GM21619 (cell line): Measurements from ENCODE around the gene GNE.
A peak's percentile ranks its signal among the peaks of the same experiment; 100 is the strongest.

ENCODE experiments used
- ATAC-seq: cut with Tn5 transposase; IDR thresholded peaks from one replicate; pipeline ENCODE4 v1.9.1; 2021; ENCODE audit not compliant: unreplicated experiment

Gene GNE

DNA sequence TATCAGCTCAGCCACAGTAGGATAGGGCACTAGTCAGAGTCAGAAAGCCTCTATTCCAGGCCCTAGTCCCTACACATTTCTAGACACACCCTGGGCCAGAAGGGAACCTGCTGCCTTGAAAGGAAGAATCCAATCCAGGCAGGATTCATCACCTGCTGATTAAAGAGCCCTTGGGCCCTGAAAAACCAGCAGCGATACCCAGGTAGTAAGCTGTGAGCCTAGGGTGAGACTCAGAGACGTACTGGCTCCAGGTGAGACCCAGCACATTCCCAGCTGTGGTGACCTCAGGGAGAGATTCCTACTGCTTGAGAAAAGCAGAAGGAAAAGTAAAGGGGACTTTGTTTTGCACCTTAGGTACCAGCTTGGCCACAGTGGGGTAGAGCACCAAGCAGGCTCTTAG is 84.4 kb downstream of the GNE start:
- no peak for ATAC-seq

DNA sequence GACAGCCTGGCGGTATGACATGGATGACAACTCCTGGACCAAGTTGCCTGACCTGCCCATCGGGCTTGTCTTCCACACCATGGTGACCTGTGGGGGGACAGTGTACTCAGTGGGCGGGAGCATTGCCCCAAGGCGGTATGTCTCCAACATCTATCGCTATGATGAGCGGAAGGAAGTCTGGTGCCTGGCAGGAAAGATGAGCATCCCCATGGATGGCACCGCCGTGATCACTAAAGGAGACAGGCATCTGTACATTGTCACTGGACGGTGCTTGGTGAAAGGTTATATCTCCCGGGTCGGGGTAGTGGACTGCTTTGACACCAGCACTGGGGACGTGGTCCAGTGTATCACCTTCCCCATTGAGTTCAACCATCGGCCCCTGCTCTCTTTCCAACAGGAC is 87.7 kb downstream of the GNE start:
- ATAC-seq, result no peak

DNA sequence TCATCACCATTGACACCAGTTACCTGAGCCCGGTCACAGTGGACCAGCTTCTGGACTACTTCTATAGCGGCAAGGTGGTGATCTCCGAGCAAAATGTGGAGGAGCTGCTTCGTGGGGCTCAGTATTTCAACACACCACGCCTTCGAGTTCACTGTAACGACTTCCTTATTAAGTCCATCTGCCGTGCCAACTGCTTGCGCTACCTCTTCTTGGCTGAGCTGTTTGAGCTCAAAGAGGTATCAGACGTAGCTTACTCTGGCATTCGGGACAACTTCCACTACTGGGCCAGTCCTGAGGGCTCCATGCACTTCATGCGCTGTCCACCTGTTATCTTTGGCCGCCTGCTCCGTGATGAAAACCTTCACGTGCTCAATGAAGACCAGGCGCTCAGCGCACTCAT is 88.5 kb downstream of the GNE start:
- no peak for ATAC-seq

DNA sequence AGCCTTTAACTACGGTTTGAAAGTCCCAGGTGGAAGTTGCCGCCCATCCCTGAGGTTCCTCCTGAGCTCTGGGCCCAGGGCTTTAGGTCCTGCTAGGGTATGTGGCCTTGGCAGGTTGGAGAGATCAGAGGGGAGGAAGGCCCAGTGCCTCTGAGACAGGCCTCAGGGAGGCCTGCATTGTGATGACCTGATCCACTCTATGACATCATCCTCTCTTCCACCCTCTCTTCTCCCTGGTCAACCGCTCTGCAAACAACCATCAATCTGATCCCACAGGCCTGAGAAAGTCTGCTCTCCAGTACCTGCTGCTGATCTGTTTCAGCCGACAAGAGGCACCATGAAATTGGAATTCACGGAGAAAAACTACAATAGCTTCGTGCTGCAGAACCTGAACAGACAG is 89.1 kb downstream of the GNE start, which contains the start of gene CCIN:
TSS of gene CCIN (plus strand) at position 223 of the 400 bp plus-strand sequence. CDS start at position 338, 115 bp downstream.
- no peak for ATAC-seq

DNA sequence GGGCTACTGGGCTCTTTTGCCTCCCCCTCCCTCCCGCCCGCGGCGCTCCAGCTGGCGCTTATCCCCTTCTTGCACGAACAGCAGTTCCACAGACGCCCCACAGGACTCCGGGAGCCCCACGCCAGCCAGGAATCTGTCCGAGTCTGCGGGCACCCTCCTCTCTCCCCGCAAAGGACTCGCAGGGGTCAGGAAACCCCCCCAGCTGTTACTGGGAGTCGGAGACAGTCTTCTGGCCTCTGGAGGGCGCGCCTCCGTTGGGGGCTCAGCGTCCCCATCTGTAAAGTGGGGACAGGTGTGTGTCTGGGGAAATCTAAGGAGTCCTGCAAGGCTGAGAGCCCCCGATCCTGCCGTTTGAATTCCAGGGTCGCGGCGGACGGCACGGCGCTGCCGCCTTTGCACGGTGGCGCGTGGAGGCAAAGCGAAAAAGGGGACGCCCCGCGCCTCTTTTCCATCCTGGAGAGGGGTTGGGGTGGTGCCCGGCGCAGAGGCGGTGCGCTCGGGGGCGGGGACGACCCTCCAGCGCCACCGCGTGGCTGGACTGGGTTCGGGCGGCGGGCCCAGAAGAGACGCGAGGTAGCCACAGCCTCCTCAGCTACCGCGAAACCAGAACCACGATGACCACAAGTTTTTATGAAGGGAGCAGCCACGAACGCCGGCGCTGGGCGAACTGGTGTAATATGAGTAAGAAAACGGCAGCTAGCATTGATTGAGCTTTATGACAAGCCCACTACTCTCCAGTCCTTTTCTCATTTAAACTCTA is 91.9 kb downstream of the GNE start:
- peak; percentile 77 for ATAC-seq

DNA sequence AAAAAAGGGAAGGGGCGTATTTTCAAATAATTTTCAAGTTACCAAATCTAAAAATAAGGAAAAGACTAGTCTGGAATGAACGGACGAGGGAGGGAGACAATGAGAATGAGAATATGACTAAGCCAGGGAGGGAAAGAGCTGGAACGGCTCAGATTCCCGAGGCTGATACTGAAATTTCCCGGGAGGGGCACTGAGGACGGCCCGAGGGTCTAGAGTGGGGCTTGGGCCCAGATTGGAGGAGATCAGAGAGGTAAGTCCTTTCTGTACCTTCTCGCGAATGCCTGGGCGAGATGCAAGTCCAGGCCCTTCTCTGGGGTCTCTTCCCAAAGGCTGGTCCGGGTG is 92.5 kb downstream of the GNE start:
- ATAC-seq, result no peak

DNA sequence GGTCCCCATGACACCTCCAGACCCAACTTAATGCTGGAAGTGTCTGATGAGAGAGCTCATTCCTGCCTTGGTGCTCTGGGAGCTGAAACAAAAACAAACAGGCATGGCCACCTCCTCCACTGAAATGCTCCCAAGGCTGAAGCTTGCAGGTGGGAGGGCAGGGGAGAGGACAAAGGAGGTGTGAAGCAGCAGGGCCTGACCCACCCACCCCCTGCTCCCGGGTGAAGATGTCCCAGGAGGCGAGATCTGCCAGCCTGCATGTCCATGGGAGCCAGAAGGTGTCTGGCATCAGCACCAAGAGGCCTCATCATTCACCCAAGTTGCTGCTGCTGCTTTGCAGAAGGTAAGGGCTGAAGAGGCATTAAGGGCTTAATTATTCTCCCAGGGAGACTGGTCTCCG is 93.3 kb downstream of the GNE start:
- ATAC-seq, result no peak
